GM18951 (cell line): ENCODE results near the gene CCDC191.

Experiments used
- POLR2A ChIP-seq: IDR thresholded peaks from 4 replicates; pipeline ENCODE4 v1.6.1; 2011; ENCODE audit warnings: mild to moderate bottlenecking; ENCODE audit not compliant: insufficient read length, insufficient read depth; ENCODE audit errors: extremely low read depth
- in situ Hi-C: fragments of 300-500 bp; cut with MboI; formaldehyde crosslinking; loops from one replicate; pipeline ENCODE4 v1.12.0; 2022; ENCODE audit warnings: low sequenced_read_pairs, mixed read lengths, inconsistent platforms; ENCODE audit not compliant: unreplicated experiment

The CCDC191 gene

DNA sequence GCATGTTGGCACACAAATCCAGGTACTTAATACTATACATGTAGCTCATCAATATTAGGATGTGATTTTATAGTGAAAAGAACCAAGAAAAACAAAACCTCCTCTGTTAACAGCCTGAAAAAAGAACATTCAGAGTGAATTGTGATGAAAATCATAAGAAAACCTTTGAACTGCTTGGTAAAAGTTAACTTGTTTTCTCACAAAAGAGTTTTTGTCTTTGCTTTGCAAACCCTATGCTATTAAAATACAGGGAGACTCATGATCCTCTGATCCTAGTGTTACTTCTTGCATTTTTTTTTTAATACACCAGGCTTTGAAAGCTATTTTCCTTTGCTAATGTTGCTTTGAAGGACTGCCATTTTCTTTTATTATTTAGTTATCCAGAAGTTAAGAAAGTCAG is 23.9 kb upstream of the CCDC191 start:
- in situ Hi-C loops = no loop called here
- no peak for TF ChIP-seq POLR2A

DNA sequence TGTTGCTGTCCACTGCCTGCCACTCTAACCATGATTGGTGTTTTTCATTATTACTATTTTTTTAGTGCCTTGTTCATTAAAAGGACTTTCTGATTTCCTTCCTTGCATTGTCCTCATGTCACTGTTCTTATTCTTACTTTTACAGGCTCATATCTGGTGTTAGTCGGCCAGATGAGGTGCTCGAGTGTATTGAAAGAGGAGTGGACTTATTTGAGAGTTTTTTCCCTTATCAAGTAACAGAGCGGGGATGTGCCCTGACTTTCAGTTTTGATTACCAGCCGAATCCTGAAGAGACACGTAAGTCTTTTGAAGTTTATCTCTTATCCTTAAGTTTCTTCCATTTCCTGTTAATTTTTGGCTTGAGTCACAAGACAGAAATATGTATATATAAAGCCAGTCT is 23.4 kb upstream of the CCDC191 start:
- no peak for TF ChIP-seq POLR2A
- in situ Hi-C loops = no loop called here

GRCh38 chr3:114078126-114078525 is 21.8 kb upstream of the CCDC191 start:
- in situ Hi-C loops = no loop called here
- no peak for TF ChIP-seq POLR2A

DNA sequence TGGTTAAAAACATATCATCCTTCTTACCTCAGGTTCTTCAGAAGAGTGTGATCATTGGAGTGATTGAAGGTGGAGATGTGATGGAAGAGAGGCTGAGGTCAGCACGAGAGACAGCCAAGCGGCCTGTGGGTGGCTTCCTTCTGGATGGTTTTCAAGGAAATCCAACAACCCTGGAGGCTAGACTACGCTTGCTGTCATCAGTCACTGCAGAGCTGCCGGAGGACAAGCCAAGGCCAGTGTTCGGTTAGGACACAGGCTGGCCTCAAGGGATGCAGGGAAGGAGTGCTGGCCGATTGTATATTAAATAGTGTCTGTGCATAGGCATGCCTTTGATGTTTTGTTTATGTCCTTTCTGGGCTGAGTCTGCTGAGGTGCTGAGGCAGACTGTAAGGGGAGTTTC is 20.4 kb upstream of the CCDC191 start:
- TF ChIP-seq POLR2A = no peak
- in situ Hi-C loops = no loop called here

DNA sequence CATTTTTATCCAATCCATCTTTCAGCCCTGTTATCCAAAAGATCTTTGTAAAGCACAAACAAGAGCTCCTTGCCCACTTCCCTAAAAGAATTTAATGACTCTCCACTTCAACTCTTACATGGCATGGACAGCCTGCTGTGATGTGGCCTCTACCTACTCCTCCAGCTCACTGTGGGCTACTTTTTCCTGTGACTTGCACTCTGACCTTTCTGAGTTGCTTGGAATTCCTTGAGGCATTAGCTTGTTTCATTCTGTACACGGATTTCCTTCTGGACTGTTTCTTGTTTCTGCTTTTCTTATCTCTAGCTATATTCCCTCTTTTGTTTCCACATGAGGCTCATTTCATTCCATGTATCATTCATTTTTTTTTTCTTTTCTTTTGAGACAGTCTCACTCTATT is 15.5 kb upstream of the CCDC191 start:
- in situ Hi-C loops = no loop called here
- TF ChIP-seq POLR2A = no peak

DNA sequence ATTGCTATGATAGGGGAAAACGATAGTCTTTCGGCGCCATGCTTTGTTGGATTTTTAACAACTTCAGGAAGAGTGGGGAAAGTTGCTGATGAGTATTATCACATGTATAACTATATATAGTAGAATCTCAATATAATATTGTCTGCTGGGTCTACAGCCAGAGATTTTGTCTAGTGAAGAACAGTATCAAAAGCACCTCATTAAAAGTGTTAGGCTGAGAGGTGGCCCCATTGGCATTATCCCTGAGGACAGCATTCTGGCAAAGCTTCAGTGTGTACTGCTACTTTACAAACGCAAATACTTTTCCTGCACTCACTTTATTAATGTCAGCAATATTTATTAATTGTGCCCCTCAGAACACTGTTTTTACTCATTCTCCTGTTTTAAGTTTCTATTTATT is 12.0 kb upstream of the CCDC191 start:
- in situ Hi-C loops = no loop called here
- no peak for TF ChIP-seq POLR2A

DNA sequence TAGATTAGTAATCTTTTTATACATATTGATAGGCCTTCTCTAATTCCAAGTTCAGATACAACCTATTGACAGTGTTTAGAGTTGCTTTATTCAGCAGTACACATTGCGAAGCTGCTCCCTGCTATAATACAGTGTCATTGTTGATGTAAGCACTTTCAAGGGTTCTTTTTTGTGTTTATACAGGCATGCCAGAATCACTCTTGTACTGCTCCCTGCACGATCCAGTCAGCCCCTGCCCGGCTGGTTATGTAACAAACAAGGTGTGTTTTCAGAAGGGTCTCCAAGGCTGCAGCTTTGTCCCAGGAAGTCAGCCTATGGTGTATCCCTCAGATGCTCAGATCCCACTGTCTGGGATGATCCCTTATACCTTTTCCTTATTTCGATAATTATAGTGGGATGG is 11.5 kb upstream of the CCDC191 start:
- TF ChIP-seq POLR2A = no peak
- in situ Hi-C loops = no loop called here

GRCh38 chr3:114060906-114061655 is 4.8 kb upstream of the CCDC191 start:
- in situ Hi-C loops = no loop called here
- TF ChIP-seq POLR2A = no peak

DNA sequence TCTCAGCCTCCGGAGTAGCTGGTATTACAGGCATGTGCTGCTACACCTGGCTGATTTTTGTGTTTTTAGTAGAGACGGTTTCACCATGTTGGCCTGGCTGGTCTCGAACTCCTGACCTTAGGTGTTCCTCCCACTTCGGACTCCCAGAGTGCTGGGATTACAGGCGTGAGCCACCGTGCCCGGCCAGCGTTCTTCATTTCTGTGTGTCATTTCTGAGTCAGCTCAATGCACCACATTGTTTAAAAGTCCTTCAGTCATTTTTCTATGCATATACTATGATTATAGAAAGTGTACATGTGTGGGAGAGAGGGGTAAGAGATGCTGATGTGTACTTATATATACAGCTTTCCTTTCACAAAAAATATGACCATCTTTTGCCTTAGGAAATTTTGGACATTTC is 2.3 kb upstream of the CCDC191 start:
- TF ChIP-seq POLR2A = no peak
- in situ Hi-C loops = no loop called here

GRCh38 chr3:114057011-114057347 is 653 bp upstream of the CCDC191 start:
- in situ Hi-C loops = no loop called here
- no peak for TF ChIP-seq POLR2A

DNA sequence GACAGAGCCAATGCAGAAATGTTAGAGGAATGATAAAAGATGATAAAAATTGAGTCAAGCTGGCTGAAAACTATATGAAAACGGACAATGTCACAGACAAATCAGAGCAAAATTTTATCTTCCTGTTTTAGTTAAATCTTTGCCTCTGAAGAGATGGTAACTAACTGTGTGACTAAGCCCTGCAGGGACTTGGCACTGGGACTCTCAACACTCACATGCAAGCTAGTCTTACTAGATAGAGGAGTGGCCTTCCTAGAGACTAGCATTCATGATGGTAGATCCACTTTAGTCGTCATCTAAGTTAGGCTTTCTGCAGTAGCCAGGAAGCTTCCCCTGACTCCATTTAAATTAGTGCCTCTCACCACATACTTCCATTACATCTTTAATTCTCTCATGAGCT is 4.1 kb downstream of the CCDC191 start:
- in situ Hi-C loops = no loop called here

DNA sequence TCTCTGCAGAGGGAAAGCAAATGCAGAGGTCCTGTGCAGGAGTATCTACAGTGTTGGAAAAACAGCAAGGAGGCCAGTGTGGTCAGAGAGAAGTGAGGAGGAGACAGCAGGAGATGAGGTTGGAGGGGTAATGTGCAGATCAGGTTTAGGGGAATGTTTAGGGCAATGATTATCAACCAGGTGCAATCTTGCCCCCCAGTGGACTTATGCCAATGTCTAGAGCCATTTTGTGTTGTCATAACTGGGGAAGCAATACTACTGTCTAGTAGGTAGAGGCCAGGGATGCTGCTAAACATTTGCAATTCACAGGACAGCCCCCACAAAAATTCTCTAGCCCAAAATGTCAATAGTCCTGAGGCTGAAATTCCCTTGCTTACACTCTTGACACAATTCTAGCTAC is 13.1 kb downstream of the CCDC191 start:
- in situ Hi-C loops = no loop called here
- no peak for TF ChIP-seq POLR2A

More for the DNA sequence above, 4.1 kb downstream of the CCDC191 start:
- TF ChIP-seq POLR2A = no peak

DNA sequence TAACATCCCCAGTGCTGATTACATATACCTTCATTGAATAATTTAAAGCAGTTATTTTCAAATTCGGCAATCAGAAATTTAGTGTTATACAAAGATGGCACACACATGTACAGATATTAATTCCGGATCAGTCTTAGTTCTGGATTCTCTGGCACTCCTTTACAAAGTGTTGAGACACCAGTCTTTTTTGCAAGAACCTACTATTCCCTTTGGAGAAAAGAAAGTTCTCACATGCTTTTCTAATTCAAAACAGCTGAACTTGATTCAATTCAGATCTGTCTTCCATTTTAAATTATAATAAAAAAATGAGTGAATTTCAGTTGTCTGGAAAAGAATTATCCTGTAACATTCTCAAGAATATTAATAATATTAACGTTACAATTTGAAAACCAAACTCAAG is 20.4 kb downstream of the CCDC191 start:
- in situ Hi-C loops = no loop called here
- no peak for TF ChIP-seq POLR2A

DNA sequence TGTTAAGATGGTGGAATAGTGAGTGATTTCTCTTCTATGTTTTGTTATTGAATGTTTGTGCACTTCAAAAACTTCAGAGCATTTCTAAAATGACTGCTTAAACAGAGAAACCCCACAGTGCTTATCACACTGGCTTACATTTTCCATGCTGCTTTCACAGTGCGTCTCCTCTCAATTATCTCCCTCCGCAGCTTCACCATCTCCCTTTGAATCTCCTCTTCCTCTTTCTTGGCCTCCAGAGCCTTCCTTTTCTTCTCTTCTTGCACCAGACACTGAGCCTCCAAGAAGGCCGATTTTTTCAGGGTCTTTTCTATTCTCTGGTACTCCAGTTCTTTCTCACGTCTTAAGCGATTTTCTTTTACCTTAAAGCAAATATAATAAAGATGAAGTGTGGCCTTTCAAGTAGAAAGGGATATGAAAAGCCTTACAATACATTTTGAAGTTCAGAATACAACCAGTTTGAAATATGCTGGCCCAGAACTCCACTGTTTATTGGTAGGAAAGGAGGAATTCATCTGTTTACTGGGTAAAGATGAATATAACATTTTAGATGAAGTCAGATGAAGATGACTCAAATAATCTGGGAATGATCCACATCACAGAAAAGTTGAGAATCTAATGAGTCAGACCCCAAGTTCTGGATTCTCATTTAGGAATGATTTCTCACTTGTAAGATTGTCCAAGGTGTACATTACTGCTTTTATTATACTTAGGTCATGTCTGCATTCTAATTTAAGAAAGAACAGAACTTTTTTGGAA is 21.4 kb downstream of the CCDC191 start:
- no peak for TF ChIP-seq POLR2A
- in situ Hi-C loops = no loop called here
